Stimulated activated CD4-positive, alpha-beta T cell treated with anti-CD3 and anti-CD28 coated beads, Interleukin-4, amount 100 ng/mL, for 4 hours (primary cell): ENCODE measurements around the gene MRPL40.
A peak's percentile ranks its signal among the peaks of the same experiment; 100 is the strongest.

Experiments used
- DNase-seq, 2 experiments: peaks; one replicate each; pipeline ENCODE4 v3.0.0-alpha.2; 2020

MRPL40 gene

DNA sequence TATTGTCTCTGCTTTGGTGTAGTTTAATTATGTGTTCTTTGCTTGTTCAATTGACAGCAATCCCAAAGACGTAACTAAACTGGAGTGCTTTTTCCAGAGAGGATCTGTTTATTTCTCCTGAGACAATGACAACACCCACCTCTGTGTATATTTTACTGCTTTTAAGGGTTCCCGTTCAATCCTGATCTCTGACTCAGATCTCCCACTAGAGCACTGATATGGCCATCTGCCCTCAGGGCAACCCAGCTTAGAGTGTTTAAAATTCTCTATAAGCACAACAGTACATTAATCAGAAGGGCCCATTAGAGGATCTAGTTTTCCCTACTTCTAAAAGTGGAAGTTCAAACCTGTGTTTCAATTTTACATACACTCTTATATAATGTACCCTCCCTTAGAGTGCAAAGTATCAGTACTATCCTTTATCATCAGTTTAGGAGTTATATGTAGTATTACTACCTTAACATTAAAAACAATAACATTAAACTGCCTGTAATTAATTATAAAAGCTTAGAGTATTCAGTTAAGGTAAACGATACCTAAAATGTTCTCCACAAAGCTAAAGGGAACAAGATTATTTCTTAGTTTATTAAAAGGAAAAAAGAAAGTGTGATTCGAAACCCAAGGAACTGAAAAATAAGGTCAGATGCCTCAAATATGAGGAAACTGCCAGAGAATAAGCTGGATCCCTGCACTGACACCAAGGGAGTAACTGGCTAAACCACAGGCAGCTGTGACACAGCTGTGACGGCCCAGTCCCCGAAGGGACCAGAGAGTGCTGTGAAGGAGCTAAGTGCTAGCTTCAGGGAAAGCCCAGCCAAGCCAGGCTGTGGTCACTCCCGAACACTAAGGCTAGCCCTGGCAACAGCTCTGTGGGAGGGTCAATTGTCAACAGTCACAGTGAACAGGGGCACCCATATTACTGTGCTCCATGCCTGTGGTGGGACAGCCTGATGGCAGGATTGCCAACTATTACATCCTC, 31.4 kb downstream of the MRPL40 start:
- no peak for DNase-seq

DNA sequence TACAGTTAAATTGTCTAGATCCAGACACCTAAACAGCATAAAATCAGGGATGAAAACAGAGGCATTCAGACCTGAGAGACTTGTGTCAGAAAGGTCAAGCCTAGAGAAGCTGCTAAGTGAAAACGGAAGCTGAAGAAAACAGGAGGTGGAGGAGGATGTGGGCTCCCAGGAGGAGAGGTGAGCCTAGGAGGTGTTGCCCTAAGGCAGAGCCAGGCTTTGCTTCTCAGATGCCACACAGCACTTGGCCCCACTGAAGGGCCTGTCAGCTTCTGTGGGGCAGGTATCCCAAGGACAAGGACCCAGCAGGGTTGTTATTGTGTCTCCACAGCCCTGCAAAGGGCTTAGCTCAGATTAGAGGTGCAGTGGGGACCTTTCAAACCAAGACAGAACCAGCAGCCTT, 32.2 kb downstream of the MRPL40 start:
- no peak for DNase-seq

DNA sequence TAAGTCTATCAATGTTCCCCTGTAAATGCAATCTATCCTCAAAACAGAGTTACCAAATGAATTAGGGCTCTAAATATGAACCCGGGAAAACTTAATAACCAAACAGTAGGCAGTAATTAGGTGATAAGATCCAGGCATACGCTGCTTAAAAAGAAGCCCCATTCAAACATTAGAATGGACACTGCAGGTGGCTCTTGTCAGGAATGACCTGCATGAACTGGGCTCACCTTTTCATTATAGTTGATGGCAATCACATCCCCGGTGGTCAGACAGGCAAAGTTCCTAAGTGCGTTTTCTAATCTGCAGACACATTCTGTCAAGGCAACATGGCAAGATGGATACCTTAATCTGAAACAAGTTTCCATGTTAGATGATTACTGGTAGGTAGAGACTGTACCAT, 32.6 kb downstream of the MRPL40 start:
- DNase-seq: no peak

DNA sequence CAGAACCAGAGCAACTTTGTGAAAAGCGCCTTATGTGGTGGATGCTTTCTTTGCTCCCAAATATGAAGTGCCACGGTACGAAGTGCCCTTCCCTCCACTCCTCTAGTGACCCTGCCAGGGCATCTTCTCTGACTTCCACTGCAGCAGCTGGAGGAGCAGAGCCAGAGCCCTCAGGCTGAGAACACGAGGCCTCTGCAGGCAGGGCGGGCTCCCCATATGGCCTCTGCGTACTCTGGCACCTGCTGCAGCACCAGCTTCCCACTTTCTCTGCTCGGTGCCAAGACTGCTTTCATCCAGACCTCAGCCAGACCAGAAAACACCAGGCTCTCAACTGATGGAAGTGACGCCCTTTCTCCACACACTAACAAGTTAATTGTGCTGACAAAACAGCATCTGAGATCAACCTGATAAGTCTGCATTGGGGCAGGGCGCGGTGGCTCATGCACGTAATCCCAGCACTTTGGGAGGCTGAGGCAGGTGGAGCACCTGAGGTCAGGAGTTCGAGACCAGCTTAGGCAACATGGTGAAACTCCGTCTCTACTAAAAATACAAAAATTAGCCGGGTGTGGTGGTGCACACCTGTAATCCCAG, 33.9 kb downstream of the MRPL40 start:
- DNase-seq: no peak

DNA sequence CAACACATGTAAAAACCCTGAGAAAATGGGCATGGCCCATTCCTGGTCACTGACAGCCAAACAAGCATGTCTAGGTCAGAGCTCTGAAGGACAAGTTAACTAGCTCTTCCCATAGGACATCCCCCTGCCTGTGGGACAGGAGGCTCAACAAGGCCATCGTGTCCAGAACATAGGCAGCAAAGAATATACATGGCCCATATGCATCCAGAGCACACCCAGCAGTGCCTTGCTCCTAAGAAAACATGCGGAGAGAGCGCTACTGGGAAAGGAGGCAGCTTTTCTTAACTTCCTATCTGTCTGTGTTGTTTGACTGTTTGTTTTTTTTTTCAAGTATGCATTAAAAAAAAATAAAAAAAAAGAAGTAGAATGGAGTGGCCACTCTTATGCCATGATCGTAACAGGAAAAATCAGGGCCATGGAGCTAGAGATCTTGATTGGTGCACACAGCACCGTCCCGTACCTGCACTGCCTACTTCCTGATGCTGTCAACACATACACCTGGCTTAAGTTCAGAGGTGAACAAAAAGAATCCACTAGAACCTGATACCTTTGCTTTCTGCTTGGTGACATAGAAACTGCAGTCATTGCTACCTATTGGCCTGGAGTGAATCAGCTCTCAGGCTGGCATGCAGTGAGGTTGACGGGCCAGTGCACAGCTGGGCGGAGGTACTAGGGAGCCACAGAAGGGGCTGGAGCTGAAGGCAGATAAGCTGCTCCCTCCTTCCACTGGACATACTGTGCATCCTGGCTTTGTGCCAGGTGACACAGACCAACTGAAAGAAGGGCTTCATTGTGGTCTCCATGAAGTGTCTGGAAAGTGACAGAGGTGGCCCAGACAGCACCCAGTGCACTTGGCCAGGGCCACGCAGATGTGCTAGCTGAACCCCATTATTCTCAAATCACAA, 34.8 kb downstream of the MRPL40 start:
- DNase-seq: no peak

DNA sequence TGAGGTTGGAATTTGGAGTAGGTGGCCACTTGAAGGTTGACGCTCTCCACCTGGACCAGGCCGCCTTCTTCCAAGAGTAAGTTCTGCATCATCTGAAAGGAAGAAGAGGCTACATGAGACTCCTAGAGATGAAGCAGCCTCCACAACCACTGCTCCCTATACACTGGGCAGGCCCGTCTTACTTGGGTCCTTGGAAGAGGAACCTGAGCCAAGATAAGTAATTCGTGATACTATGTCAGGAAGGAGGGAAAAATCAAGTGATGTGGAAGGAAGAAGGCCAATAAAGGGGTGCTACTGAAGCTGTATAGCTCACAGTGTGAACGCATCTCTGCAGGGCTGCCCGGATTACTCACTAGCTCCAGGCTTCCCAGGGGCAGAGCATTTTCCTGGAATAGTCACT, 35.6 kb downstream of the MRPL40 start:
- DNase-seq: no peak

DNA sequence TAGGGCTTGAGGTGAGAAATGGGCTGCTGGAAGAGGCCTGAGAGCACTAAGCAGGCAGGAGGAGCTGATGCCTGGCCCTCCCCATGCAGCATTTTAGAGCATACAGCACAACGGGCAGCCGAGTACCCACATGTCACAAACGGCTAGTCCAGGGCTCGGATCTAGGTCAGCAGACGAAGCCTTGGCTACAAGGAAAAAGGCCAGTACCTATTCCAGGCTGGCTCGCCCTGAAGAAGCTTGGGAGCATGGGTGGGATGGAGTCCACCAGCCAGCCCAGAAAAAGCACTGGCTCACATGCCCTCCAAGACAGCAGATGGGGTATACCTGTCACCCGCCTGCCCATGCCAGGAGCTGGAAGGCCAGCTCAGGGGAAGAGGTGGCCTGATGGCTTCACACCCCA, 37.1 kb downstream of the MRPL40 start:
- DNase-seq: no peak

DNA sequence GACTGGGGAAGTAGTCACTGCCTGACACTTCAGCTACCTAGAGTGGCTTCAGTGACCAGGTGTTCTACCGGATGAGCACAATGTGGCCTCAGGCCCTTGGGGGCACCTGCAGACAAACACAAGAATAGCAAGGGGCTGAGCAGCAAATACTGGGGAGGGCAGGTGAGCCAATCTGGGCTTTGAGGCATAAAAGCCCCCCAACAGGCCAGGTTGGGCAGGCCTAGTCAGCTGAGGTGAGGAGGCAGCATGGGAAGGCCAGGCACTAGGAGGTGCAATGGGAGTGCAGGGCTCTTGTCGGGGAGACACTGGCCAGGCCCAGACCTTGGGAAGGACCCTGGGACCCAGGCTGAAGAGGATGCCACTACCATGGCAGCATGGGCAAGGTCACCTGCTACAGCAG, 37.7 kb downstream of the MRPL40 start:
- DNase-seq: no peak

DNA sequence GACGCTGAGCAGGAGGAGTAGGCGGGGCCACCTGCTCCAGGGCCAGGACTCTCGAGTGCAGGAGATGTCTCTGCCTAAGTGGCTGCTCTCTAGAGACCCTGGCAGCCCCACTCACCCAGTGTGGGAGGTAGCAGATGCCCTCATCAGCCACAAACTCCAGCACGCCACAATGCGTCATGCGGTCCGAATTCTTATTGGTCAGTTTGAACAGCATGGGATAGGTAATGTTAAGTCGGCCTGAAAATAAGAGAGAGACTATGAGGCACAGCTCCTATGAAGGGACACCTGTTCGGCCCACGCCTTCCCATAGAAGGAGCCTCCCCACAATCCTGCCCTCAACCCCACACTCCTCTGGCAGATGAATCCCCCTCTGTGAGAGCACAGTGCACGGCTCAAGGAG, 39.2 kb downstream of the MRPL40 start:
- no peak for DNase-seq

DNA sequence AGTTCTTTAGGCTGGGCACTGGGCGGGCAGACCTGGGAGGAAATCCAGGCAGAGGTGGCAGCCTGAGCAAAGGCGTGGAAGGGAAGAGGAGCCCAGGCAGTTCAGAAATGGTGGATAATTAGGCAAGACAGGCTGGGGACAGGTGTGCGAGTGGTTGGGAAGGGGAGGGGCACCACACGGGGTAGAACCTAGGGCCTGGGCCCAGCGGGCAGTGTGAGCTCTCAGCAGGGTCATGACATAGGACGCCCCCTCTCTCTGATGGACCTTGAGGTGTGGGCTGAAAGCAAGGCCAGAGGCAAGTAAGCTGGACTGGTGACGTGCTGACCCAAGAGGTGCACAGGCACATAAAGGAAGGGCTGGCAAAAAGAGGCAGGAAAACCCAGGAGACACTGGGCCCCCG, 39.9 kb downstream of the MRPL40 start:
- DNase-seq: no peak

DNA sequence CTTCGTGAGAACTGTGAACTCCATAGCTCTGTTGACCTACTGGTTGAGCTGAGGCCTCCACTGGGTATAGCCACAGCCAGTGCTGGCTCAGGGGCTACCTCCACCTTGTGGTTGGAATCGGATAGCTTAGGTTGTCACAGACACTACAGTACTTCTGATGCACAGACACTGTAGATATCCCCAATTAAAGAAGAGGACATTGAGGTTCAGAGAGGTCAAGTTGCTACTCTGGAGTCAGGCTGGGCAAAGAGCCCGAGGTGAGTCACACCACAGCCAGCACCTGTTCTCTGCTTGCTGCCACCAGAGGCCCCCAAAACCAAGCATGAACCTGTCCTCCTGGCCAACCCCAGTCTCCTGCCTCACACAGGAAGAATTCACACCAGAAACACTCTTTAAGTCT, 41.2 kb downstream of the MRPL40 start:
- DNase-seq: no peak

DNA sequence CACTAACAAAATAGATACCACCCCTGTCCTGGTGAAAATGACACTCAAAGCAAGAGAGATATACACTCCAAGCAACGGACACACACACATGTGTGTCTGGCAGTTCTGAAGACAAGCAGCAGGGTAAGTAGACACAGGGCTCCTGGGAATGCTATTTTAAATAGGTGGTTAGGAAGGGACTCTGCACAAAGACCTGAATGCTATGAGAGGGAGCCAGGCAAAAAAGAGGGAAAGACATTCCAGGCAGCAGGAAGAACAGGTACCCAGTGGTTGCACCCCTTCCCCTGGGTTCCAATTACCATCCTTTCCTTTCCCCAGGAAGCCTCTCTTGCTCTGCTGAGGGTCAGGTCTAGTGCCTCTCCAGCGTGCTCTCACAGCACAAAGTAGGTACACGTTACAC, 43.7 kb downstream of the MRPL40 start:
- no peak for DNase-seq

DNA sequence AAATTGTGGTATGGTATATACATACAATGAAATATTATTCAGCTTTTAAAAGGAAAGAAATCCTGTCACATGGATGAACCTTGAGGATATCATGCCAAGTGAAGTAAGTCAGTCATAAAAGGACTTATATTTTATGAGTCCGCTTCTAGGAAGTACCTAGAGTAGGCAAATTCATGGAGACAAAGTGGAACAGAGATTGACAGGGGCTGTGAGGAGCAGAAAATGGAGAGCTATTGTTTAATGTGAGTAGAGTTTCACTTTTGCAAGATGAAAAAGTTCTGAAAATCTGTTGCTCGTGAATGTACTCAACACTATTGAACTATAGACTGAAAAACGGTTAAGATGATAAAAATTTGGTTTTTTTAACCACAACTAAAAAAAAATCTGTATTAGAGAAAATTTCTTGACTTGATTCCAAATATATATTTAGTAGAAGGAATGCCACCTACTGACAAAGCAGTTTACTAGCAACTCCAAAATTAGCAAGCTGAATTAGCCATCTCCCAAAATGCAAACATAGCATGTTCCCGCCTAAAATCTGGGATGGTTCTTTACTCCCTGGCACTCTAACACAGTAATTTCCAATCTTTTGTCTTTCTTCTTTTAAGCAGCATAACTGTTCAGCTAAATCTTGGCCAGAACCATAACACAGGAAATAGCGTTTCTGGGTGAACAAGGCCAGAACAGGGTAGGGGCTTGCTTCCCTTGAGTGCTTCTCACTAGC, 45.1 kb downstream of the MRPL40 start:
- DNase-seq: no peak

DNA sequence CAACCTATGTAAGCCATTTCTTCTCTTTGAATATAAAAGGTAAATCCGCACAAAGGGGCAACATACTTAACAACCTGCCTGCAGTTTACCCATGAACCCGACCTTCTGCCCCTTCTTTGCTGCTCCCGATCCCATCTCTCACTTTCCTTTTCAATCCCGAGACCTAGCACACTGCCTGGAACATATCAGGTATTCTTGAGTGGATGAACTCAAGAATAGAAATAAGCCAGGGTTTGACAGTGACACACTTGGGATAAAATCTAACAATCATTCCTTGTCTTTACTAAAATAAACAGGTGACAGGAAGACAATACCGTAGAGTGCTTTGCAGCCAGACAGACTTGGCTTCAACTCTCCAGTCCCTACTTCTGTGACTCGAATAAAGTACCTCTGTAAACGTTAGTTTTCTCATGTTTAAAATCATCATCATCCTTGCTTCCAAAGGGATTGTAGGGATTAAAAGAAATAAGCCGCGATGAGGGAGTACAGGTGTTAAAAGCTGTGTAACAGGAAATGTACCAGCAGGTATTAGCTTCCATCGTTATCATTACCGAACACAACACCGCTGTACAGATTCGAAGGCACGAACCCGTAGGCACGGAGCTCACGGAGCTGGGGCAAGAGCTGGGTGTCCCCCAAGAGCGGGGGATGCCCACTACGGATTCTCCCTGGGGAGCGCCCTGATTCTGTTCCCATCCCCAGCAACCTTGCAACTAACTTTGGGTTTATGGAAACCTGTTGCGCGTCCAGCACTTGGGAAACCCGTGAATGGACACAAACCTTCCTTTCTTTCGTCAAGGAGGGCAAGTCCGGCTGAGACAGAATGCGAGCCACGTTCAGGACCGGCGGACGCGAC, 45.9 kb downstream of the MRPL40 start:
- DNase-seq: peak in 1 of 2 experiments; percentile 2

DNA sequence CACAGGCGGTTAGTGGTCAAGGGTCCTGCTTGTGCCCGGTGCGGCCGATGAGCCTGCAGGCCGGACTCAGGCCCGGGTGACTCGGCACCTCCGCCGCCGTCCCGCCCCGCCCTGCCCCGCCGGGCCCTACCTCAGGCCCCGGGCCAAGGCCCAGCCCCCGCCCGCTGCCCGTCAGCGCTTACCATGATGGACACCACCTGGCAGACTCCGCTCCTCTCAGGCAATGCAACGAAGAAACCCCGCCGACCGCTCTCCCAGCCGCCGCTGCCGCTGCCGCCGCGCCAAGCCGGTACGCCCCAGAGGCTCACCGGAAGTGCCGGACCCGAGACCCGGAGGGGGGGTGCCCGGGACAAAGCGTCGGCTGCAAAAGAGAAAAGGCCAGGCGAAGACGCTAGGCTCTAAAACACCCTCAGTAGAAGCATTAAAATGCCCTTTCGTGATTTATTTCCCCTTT, 46.6 kb downstream of the MRPL40 start, which contains the start of gene UFD1:
UFD1 (minus strand) TSS at position 293 of the 454 bp plus-strand sequence; CDS start at position 185, 108 bp downstream.
- peak; percentile 68 to 73 for DNase-seq

DNA sequence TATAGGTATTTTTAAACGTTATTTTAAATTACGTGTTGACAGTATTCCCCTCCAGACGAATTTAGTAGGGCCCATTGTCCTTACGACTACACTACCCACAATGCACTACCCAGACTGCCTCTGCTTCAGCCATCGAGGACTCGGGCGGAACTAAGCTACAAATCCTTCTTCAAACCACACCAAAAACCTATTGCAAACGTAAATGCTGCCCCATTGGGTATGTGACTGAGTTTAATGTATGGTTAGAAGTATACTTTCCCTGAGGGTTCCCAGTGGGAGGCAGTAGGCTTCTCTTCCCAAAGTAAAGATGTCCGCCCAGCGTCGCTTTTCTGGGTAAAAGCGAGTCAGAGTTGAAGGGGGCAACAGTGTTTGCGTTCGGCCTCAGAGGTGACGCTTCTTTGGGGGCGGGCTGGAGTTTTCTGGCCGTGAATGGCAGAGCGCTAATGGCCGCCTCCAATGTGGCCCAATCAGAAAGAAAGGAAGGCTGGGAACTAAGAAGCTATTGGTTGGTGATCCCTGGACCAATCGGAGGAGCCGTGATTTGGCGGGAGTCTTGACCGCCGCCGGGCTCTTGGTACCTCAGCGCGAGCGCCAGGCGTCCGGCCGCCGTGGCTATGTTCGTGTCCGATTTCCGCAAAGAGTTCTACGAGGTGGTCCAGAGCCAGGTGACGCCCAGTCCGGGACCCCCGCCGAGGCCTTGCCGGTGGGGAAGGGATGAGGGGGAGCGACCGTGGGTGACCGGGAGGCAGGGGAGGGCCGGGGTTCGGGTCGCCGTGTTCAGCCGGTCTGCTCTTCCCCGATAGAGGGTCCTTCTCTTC, 47.2 kb downstream of the MRPL40 start, which contains the start of gene CDC45:
CDC45 (plus strand) TSS at position 566 of the 818 bp plus-strand sequence; CDS start at position 615, 49 bp downstream.
- DNase-seq: peak; percentile 87 to 94

DNA sequence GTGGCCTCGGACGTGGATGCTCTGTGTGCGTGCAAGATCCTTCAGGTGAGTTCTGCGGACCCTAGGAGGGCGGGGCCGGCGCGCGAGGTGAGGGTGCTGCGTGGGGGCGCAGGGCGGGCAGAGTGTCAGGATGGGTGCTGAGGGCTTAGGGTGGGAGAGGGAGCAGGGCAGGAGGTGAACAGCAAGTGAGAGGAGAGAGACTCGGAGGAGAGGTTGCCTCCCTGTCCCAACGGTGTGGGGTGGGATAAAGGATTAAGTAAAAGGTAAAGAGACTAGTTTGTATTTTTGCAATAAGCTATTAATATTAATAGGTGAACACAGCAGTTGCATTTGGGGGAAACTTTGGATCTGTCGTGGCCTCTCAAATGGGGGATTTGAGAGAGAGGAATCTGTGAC, 47.8 kb downstream of the MRPL40 start:
- peak in 1 of 2 experiments; percentile 19 for DNase-seq

DNA sequence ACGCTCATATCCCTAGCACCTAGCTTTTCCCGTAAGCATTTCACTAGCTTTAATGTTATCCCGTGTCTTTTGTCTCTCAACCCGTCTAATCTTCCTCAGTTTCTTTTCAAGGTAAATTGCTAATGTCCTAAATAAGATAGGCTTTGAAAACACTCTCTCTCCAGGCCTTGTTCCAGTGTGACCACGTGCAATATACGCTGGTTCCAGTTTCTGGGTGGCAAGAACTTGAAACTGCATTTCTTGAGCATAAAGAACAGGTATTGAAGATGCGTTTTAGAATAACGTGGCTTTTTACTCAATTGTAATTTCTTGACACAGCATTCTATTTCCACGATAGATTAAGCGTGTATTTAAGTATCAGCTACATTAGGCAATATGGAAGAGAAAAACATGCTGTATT, 48.4 kb downstream of the MRPL40 start:
- DNase-seq: no peak

DNA sequence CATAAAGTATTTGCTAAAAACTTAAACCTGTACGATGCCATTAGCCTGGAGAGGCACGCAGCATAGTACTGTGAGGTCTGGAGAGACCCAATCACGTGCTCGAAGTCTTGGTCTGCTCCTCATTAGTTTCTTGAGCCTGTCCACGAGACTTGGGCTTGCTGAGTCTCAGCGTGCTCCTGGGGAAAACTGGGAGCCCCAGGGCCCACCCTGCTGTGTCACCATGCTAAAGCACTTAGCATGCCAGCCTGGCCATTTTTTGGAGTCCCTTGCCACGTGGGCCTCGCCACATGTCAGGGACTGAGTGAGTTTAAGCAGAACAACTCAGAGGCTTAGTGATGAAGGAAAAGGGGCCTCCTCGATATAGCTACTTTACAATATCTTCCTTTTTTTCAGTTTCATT, 50.0 kb downstream of the MRPL40 start:
- no peak for DNase-seq
